Adrenal gland (tissue), 5 donors: Measurements from ENCODE around the gene CACNA1C.

ENCODE experiments used
- POLR2A ChIP-seq, 2 donors: fragments of 450-650 bp; IDR thresholded peaks; one replicate each; pipeline ENCODE4 v1.6.1; 2017; ENCODE audit warnings: antibody characterized with exemption in 2 of 2, mild to moderate bottlenecking in 2 of 2, moderate library complexity in 1 of 2
- TF ChIP-seq, protein P1 (sequence below), 6 experiments: fragments of 450-650 bp in 4 of 6; fragments of 200-600 bp in 2 of 6; sonication (generic) in 1 of 6; IDR thresholded peaks; 1 replicate in 5 of 6; 2 replicates in 1 of 6; pipeline versions ENCODE4 v1.5.1 to v1.8.0; 2016 to 2021; ENCODE audit warnings: antibody characterized with exemption in 6 of 6, mild to moderate bottlenecking in 2 of 6, moderate library complexity in 1 of 6
- donor health status: DM: no; HTN: no; CAD: no.

DNA sequence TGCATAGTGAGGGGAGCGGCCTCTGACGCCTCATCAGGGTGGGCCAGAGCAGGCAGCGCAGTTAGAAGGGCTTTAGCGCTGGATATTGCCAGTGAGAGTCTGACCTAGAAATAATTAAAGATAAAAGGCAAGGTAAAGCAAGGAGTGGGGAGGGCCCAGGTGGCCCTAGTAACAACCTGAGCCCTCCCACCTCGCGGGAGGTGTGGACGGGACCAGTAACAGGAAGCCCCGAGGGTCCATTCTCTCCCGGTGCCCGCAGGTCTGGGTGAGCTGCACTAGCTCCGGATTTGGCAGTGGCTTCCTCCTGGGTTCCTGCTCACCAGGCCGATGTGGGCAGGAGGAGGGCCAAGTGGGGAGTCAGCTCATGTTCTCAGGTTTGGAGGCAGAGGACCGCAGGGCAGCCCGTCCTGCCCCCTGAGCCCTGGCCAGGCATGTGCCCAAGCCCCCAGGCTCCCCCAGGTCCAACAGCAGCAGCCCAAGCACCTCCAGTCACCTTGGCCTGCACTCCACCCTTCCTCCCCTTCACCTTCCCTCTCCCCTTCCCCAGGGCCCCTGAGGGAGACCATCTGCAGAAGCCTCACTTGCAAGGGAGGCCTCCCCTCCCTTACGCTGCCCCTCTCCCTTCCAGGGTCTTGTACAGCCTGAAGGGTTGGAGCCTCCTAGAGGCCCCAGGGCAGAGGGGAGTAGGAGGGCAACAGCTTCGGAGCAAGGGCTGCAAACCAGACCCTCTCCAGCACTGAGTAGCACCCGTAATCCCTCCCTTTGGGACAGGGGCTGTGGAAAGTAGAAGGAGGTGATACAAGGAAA lies 597.7 kb downstream of the CACNA1C start:
- TF ChIP-seq, protein P1, sequence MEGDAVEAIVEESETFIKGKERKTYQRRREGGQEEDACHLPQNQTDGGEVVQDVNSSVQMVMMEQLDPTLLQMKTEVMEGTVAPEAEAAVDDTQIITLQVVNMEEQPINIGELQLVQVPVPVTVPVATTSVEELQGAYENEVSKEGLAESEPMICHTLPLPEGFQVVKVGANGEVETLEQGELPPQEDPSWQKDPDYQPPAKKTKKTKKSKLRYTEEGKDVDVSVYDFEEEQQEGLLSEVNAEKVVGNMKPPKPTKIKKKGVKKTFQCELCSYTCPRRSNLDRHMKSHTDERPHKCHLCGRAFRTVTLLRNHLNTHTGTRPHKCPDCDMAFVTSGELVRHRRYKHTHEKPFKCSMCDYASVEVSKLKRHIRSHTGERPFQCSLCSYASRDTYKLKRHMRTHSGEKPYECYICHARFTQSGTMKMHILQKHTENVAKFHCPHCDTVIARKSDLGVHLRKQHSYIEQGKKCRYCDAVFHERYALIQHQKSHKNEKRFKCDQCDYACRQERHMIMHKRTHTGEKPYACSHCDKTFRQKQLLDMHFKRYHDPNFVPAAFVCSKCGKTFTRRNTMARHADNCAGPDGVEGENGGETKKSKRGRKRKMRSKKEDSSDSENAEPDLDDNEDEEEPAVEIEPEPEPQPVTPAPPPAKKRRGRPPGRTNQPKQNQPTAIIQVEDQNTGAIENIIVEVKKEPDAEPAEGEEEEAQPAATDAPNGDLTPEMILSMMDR (IDR thresholded peaks at IDR 0.05), result no peak
- TF ChIP-seq POLR2A (IDR thresholded peaks at IDR 0.05), result no peak
